SK-N-SH treated with all-trans-retinoic acid at 6 μM for 48 hours (cell line): ENCODE data around the gene CAVIN2.

ENCODE experiments used
- ATAC-seq: fragments of 200-7000 bp; cut with Tn5 transposase; 3 replicates; pipeline ENCODE4 v1.9.1; 2020; ENCODE audit warnings: mild to moderate bottlenecking, moderate library complexity
- ARNTL ChIP-seq: fragments of 450-650 bp; formaldehyde crosslinking; IDR thresholded peaks from 2 replicates; pipeline ENCODE4 v1.5.0; 2020; ENCODE audit warnings: low read depth, mild to moderate bottlenecking, moderate library complexity, borderline replicate concordance
- BACH2 ChIP-seq: fragments of 250-450 bp; sonication (Bioruptor Pico); IDR thresholded peaks from 2 replicates; pipeline ENCODE4 v1.9.0; 2021; ENCODE audit warnings: mild to moderate bottlenecking, borderline replicate concordance
- CSDC2 ChIP-seq: fragments of 250-450 bp; sonication (Bioruptor Pico); IDR thresholded peaks from 2 replicates; pipeline ENCODE4 v1.5.0; 2020; ENCODE audit warnings: mild to moderate bottlenecking, moderate library complexity
- ESRRG ChIP-seq: fragments of 250-450 bp; sonication (Bioruptor Pico); IDR thresholded peaks from 2 replicates; pipeline ENCODE4 v1.6.1; 2021; ENCODE audit warnings: mild to moderate bottlenecking
- GLIS3 ChIP-seq: fragments of 250-450 bp; sonication (Bioruptor Pico); IDR thresholded peaks from 2 replicates; pipeline ENCODE4 v1.5.0; 2020; ENCODE audit warnings: mild to moderate bottlenecking, moderate library complexity
- ISL1 ChIP-seq: fragments of 250-450 bp; sonication (Bioruptor Pico); IDR thresholded peaks from 2 replicates; pipeline ENCODE4 v2.1.2; 2022; ENCODE audit warnings: mild to moderate bottlenecking, moderate library complexity
- OSR1 ChIP-seq: fragments of 250-450 bp; sonication (Bioruptor Pico); IDR thresholded peaks from 2 replicates; pipeline ENCODE4 v1.8.0; 2022; ENCODE audit warnings: moderate library complexity, mild to moderate bottlenecking, inconsistent platforms
- PATZ1 ChIP-seq: fragments of 250-450 bp; sonication (Bioruptor Pico); IDR thresholded peaks from 2 replicates; pipeline ENCODE4 v1.8.0; 2020; ENCODE audit warnings: mild to moderate bottlenecking, moderate library complexity, borderline replicate concordance
- PPARA ChIP-seq: fragments of 250-450 bp; sonication (Bioruptor Pico); IDR thresholded peaks from 2 replicates; pipeline ENCODE4 v1.5.0; 2020; ENCODE audit warnings: mild to moderate bottlenecking, borderline replicate concordance
- RARB ChIP-seq: fragments of 250-450 bp; sonication (Bioruptor Pico); IDR thresholded peaks from 2 replicates; pipeline ENCODE4 v1.8.0; 2021; ENCODE audit warnings: mild to moderate bottlenecking, moderate library complexity
- SNAI2 ChIP-seq: fragments of 250-450 bp; sonication (Bioruptor Pico); IDR thresholded peaks from 2 replicates; pipeline ENCODE4 v1.5.0; 2020; ENCODE audit warnings: mild to moderate bottlenecking, moderate library complexity
- TOX ChIP-seq: fragments of 250-450 bp; sonication (Bioruptor Pico); IDR thresholded peaks from 2 replicates; pipeline ENCODE4 v1.8.0; 2021; ENCODE audit warnings: mild to moderate bottlenecking, moderate library complexity, borderline replicate concordance
- ZC3H10 ChIP-seq: fragments of 250-450 bp; sonication (Bioruptor Pico); IDR thresholded peaks from 2 replicates; pipeline ENCODE4 v1.5.1; 2021; ENCODE audit warnings: mild to moderate bottlenecking, moderate library complexity
- ZFP3 ChIP-seq: fragments of 250-450 bp; sonication (Bioruptor Pico); IDR thresholded peaks from 2 replicates; pipeline ENCODE4 v1.5.0; 2020; ENCODE audit warnings: mild to moderate bottlenecking, moderate library complexity
- ZFP30 ChIP-seq: fragments of 450-650 bp; formaldehyde crosslinking; IDR thresholded peaks from 2 replicates; pipeline ENCODE4 v1.5.0; 2022; ENCODE audit warnings: mild to moderate bottlenecking, moderate library complexity
- ZNF565 ChIP-seq: fragments of 450-650 bp; formaldehyde crosslinking; conservative IDR thresholded peaks from 2 replicates; pipeline ENCODE4 v1.5.0; 2020; ENCODE audit warnings: low read depth, mild to moderate bottlenecking, moderate library complexity
- ZNF70 ChIP-seq: fragments of 450-650 bp; formaldehyde crosslinking; IDR thresholded peaks from 2 replicates; pipeline ENCODE4 v1.5.0; 2020; ENCODE audit warnings: mild to moderate bottlenecking, moderate library complexity
- ZNF8 ChIP-seq: fragments of 450-650 bp; formaldehyde crosslinking; IDR thresholded peaks from 2 replicates; pipeline ENCODE4 v1.5.0; 2020; ENCODE audit warnings: mild to moderate bottlenecking, moderate library complexity
- TF ChIP-seq, protein P1 (sequence below): fragments of 250-450 bp; sonication (Bioruptor Pico); IDR thresholded peaks from 2 replicates; pipeline ENCODE4 v1.5.1; 2020; ENCODE audit warnings: low read depth, mild to moderate bottlenecking, moderate library complexity
- TF ChIP-seq, protein P2 (sequence below): fragments of 250-450 bp; sonication (Bioruptor Pico); IDR thresholded peaks from 2 replicates; pipeline ENCODE4 v1.5.1; 2021; ENCODE audit warnings: mild to moderate bottlenecking, moderate library complexity
- TF ChIP-seq, protein P3 (sequence below): fragments of 250-450 bp; sonication (Bioruptor Pico); IDR thresholded peaks from 2 replicates; pipeline ENCODE4 v1.8.0; 2021; ENCODE audit warnings: low read depth, mild to moderate bottlenecking, moderate library complexity, borderline replicate concordance

The CAVIN2 gene

GRCh38 chr2:191860760-191861466 lies 14.0 kb upstream of the CAVIN2 start:
- TF ChIP-seq ARNTL (CRISPR knock-in tag) (no peak), OSR1 (CRISPR knock-in tag) (peak; percentile 34; the same call in 1 of the 2 replicates)
- no peak for ATAC-seq

DNA sequence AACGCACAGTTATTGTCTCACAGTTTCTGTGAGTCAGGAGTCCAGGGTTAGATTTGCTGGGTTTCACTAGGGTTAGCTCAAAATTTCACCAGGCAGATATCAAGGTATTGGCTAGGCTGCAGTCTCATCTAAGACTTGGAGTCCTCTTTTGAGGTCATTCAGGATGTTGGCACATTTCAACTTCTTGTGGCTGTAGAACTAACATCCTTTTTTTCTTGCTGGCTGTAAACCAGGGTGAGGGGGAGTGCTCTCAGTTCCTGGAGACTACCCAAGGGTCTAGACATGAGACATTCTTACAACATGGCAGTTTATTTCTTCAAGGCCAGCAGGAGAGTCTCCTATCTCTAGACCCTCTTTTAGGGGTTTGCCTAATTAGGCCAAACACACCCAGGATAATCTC lies 12.8 kb upstream of the CAVIN2 start:
- TF ChIP-seq SNAI2 (CRISPR knock-in tag) (no peak), ZNF8 (CRISPR knock-in tag) (no peak), PATZ1 (no peak), OSR1 (CRISPR knock-in tag) (no peak), ZFP30 (CRISPR knock-in tag) (no peak), ZNF565 (CRISPR knock-in tag) (no peak), CSDC2 (CRISPR knock-in tag) (no peak), ESRRG (CRISPR knock-in tag) (no peak), ZC3H10 (CRISPR knock-in tag) (no peak), GLIS3 (no peak), ZNF70 (CRISPR knock-in tag) (no peak)
- TF ChIP-seq, protein P1, sequence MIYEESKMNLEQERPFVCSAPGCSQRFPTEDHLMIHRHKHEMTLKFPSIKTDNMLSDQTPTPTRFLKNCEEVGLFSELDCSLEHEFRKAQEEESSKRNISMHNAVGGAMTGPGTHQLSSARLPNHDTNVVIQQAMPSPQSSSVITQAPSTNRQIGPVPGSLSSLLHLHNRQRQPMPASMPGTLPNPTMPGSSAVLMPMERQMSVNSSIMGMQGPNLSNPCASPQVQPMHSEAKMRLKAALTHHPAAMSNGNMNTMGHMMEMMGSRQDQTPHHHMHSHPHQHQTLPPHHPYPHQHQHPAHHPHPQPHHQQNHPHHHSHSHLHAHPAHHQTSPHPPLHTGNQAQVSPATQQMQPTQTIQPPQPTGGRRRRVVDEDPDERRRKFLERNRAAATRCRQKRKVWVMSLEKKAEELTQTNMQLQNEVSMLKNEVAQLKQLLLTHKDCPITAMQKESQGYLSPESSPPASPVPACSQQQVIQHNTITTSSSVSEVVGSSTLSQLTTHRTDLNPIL, result no peak
- TF ChIP-seq, protein P2, sequence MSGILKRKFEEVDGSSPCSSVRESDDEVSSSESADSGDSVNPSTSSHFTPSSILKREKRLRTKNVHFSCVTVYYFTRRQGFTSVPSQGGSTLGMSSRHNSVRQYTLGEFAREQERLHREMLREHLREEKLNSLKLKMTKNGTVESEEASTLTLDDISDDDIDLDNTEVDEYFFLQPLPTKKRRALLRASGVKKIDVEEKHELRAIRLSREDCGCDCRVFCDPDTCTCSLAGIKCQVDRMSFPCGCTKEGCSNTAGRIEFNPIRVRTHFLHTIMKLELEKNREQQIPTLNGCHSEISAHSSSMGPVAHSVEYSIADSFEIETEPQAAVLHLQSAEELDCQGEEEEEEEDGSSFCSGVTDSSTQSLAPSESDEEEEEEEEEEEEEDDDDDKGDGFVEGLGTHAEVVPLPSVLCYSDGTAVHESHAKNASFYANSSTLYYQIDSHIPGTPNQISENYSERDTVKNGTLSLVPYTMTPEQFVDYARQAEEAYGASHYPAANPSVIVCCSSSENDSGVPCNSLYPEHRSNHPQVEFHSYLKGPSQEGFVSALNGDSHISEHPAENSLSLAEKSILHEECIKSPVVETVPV (CRISPR knock-in tag), result no peak
- TF ChIP-seq, protein P3, sequence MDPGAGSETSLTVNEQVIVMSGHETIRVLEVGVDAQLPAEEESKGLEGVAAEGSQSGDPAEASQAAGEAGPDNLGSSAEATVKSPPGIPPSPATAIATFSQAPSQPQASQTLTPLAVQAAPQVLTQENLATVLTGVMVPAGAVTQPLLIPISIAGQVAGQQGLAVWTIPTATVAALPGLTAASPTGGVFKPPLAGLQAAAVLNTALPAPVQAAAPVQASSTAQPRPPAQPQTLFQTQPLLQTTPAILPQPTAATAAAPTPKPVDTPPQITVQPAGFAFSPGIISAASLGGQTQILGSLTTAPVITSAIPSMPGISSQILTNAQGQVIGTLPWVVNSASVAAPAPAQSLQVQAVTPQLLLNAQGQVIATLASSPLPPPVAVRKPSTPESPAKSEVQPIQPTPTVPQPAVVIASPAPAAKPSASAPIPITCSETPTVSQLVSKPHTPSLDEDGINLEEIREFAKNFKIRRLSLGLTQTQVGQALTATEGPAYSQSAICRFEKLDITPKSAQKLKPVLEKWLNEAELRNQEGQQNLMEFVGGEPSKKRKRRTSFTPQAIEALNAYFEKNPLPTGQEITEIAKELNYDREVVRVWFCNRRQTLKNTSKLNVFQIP (CRISPR knock-in tag), result no peak
- no peak for ATAC-seq

DNA sequence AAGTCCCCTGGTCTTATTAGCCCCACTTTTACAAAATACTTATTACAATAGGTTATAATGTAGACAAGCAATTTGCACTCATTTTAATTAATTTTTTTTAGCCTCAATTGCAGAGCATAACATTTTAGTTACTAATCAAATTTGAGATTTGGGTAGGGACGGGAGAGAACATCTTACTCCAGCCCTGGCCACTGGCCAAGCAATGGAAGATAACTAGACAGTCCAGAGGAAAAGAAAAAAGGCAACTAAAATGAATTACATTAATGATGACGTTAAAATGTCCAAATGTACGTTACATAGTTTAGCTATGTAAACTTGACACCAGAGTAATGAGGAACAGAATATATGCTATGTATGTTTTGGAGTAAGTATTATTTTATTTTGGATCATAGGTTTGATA lies 11.0 kb upstream of the CAVIN2 start:
- TF ChIP-seq GLIS3 (no peak), ZC3H10 (CRISPR knock-in tag) (no peak), PATZ1 (no peak), RARB (no peak), SNAI2 (CRISPR knock-in tag) (no peak), ARNTL (CRISPR knock-in tag) (no peak), ZNF70 (CRISPR knock-in tag) (no peak), CSDC2 (CRISPR knock-in tag) (no peak), ZNF8 (CRISPR knock-in tag) (no peak), TOX (CRISPR knock-in tag) (no peak), ZFP30 (CRISPR knock-in tag) (no peak), ISL1 (CRISPR knock-in tag) (no peak), ZFP3 (no peak), BACH2 (no peak), PPARA (CRISPR knock-in tag) (no peak), ESRRG (CRISPR knock-in tag) (no peak)
- TF ChIP-seq, protein P3 (CRISPR knock-in tag), result no peak
- TF ChIP-seq, protein P1, result no peak
- TF ChIP-seq, protein P2 (CRISPR knock-in tag), result no peak
- no peak for ATAC-seq
